T-helper 2 cell treated with Interferon-gamma antibody and Interleukin-4, amounts not matched to agents 5 μg/mL and 100 μg/mL, for 36 hours (primary cell): Measurements from ENCODE around the gene NUCKS1.

Source experiments
- DNase-seq: peaks from one replicate; pipeline ENCODE4 v3.0.0; 2021; ENCODE audit warnings: low spot score
- H3K27ac Mint-ChIP-seq: one replicate; pipeline ENCODE4 v1.8.0; 2021; ENCODE audit warnings: mild to moderate bottlenecking, mixed read lengths
- H3K27me3 Mint-ChIP-seq: one replicate; pipeline ENCODE4 v1.8.0; 2021; ENCODE audit warnings: low read depth, mixed read lengths
- H3K36me3 Mint-ChIP-seq: one replicate; pipeline ENCODE4 v1.8.0; 2021; ENCODE audit warnings: low read depth, mixed read lengths
- H3K4me1 Mint-ChIP-seq: one replicate; pipeline ENCODE4 v1.8.0; 2021; ENCODE audit warnings: low read depth, mixed read lengths
- H3K4me3 Mint-ChIP-seq: one replicate; pipeline ENCODE4 v1.8.0; 2022; ENCODE audit warnings: mild to moderate bottlenecking, moderate library complexity, mixed read lengths
- H3K9me3 Mint-ChIP-seq: one replicate; pipeline ENCODE4 v1.8.0; 2021; ENCODE audit warnings: mixed read lengths

The NUCKS1 gene

GRCh38 chr1:205763980-205764379 is 14.0 kb upstream of the NUCKS1 start:
- no peak for DNase-seq
- no peak overlapping the region for H3K27ac Mint-ChIP-seq

GRCh38 chr1:205760606-205761005 is 10.6 kb upstream of the NUCKS1 start:
- no peak overlapping the region for H3K4me3 Mint-ChIP-seq
- no peak for DNase-seq
- H3K9me3 Mint-ChIP-seq = no peaks in the 10 kb centered on the region
- H3K36me3 Mint-ChIP-seq = peaks cover 1% of the 10 kb centered on the region
- no peaks in the 10 kb centered on the region for H3K4me1 Mint-ChIP-seq
- H3K27ac Mint-ChIP-seq = no peak overlapping the region
- H3K27me3 Mint-ChIP-seq = peaks cover 4% of the 10 kb centered on the region

More at GRCh38 chr1:205763980-205764379, 14.0 kb upstream of the NUCKS1 start:
- H3K9me3 Mint-ChIP-seq = no peaks in the 10 kb centered on the region
- no peaks in the 10 kb centered on the region for H3K4me1 Mint-ChIP-seq
- H3K36me3 Mint-ChIP-seq = peaks cover 17% of the 10 kb centered on the region
- H3K4me3 Mint-ChIP-seq = no peak overlapping the region
- H3K27me3 Mint-ChIP-seq = no peaks in the 10 kb centered on the region

GRCh38 chr1:205756552-205756951 is 6.6 kb upstream of the NUCKS1 start:
- H3K27me3 Mint-ChIP-seq = peaks cover 7% of the 10 kb centered on the region
- H3K27ac Mint-ChIP-seq = no peak overlapping the region
- peaks cover 1% of the 10 kb centered on the region for H3K36me3 Mint-ChIP-seq

GRCh38 chr1:205754857-205755256 is 4.9 kb upstream of the NUCKS1 start:
- H3K27ac Mint-ChIP-seq = no peak overlapping the region
- no peaks in the 10 kb centered on the region for H3K9me3 Mint-ChIP-seq
- H3K36me3 Mint-ChIP-seq = peaks cover 4% of the 10 kb centered on the region
- no peak for DNase-seq
- peaks cover 11% of the 10 kb centered on the region for H3K4me1 Mint-ChIP-seq
- no peak overlapping the region for H3K4me3 Mint-ChIP-seq
- peaks cover 7% of the 10 kb centered on the region for H3K27me3 Mint-ChIP-seq

More at GRCh38 chr1:205756552-205756951, 6.6 kb upstream of the NUCKS1 start:
- H3K4me1 Mint-ChIP-seq = no peaks in the 10 kb centered on the region
- no peak for DNase-seq
- no peak overlapping the region for H3K4me3 Mint-ChIP-seq
- no peaks in the 10 kb centered on the region for H3K9me3 Mint-ChIP-seq

GRCh38 chr1:205751036-205751651 is 1.2 kb upstream of the NUCKS1 start:
- Mint-ChIP-seq H3K27ac (peak overlapping the region; percentile 99), H3K9me3 (no peaks in the 10 kb centered on the region), H3K4me3 (peak overlapping the region; percentile 93), H3K36me3 (peaks cover 23% of the 10 kb centered on the region), H3K4me1 (peaks cover 28% of the 10 kb centered on the region), H3K27me3 (peaks cover 5% of the 10 kb centered on the region)
- no peak for DNase-seq

- peaks cover under 1% of the 10 kb centered on the region for H3K27me3 Mint-ChIP-seq
- peaks cover 39% of the 10 kb centered on the region for H3K4me1 Mint-ChIP-seq
- peak overlapping the region; percentile 99 for H3K27ac Mint-ChIP-seq
- peak; percentile 97 for DNase-seq
- H3K4me3 Mint-ChIP-seq = peak overlapping the region; percentile 98
- H3K9me3 Mint-ChIP-seq = no peaks in the 10 kb centered on the region
- peaks cover 24% of the 10 kb centered on the region for H3K36me3 Mint-ChIP-seq
Observed at GRCh38 chr1:205749234-205750137, 496 bp downstream of the NUCKS1 start.

GRCh38 chr1:205748403-205749233 is 1.4 kb downstream of the NUCKS1 start:
- H3K36me3 Mint-ChIP-seq = peaks cover 24% of the 10 kb centered on the region
- peak; percentile 58 for DNase-seq
- H3K9me3 Mint-ChIP-seq = no peaks in the 10 kb centered on the region
- peaks cover 42% of the 10 kb centered on the region for H3K4me1 Mint-ChIP-seq
- H3K4me3 Mint-ChIP-seq = peak overlapping the region; percentile 98
- no peaks in the 10 kb centered on the region for H3K27me3 Mint-ChIP-seq
- H3K27ac Mint-ChIP-seq = peak overlapping the region; percentile 90

- Mint-ChIP-seq H3K9me3 (no peaks in the 10 kb centered on the region), H3K36me3 (peaks cover 27% of the 10 kb centered on the region), H3K27ac (no peak overlapping the region), H3K4me1 (peaks cover 44% of the 10 kb centered on the region), H3K27me3 (no peaks in the 10 kb centered on the region), H3K4me3 (peak overlapping the region; percentile 16)
- no peak for DNase-seq
Observed at GRCh38 chr1:205746757-205747412, 3.1 kb downstream of the NUCKS1 start.

- Mint-ChIP-seq H3K36me3 (peaks cover 27% of the 10 kb centered on the region), H3K27ac (no peak overlapping the region)
Observed at GRCh38 chr1:205744403-205744802, 5.6 kb downstream of the NUCKS1 start.

GRCh38 chr1:205743977-205744376 is 6.0 kb downstream of the NUCKS1 start:
- peaks cover 37% of the 10 kb centered on the region for H3K4me1 Mint-ChIP-seq
- no peaks in the 10 kb centered on the region for H3K9me3 Mint-ChIP-seq
- peaks cover 30% of the 10 kb centered on the region for H3K36me3 Mint-ChIP-seq
- no peak overlapping the region for H3K27ac Mint-ChIP-seq
- no peaks in the 10 kb centered on the region for H3K27me3 Mint-ChIP-seq
- H3K4me3 Mint-ChIP-seq = no peak overlapping the region
- DNase-seq = no peak

More at GRCh38 chr1:205744403-205744802, 5.6 kb downstream of the NUCKS1 start:
- Mint-ChIP-seq H3K4me1 (peaks cover 37% of the 10 kb centered on the region), H3K27me3 (no peaks in the 10 kb centered on the region), H3K4me3 (no peak overlapping the region), H3K9me3 (no peaks in the 10 kb centered on the region)
- DNase-seq = no peak

- H3K4me1 Mint-ChIP-seq = peaks cover 27% of the 10 kb centered on the region
- H3K27me3 Mint-ChIP-seq = no peaks in the 10 kb centered on the region
- no peaks in the 10 kb centered on the region for H3K9me3 Mint-ChIP-seq
- peaks cover 23% of the 10 kb centered on the region for H3K36me3 Mint-ChIP-seq
- DNase-seq = no peak
- H3K27ac Mint-ChIP-seq = peak overlapping the region; percentile 15
- no peak overlapping the region for H3K4me3 Mint-ChIP-seq
Observed at GRCh38 chr1:205741681-205742080, 8.3 kb downstream of the NUCKS1 start.

- Mint-ChIP-seq H3K4me3 (no peak overlapping the region), H3K36me3 (peaks cover 28% of the 10 kb centered on the region), H3K27ac (no peak overlapping the region), H3K9me3 (no peaks in the 10 kb centered on the region), H3K4me1 (peaks cover 13% of the 10 kb centered on the region), H3K27me3 (no peaks in the 10 kb centered on the region)
- no peak for DNase-seq
Observed at GRCh38 chr1:205739348-205740160, 10.4 kb downstream of the NUCKS1 start.

GRCh38 chr1:205735218-205735617 is 14.8 kb downstream of the NUCKS1 start:
- no peaks in the 10 kb centered on the region for H3K27me3 Mint-ChIP-seq
- no peak overlapping the region for H3K4me3 Mint-ChIP-seq
- H3K4me1 Mint-ChIP-seq = peaks cover 16% of the 10 kb centered on the region
- H3K27ac Mint-ChIP-seq = no peak overlapping the region
- no peak for DNase-seq
- peaks cover 39% of the 10 kb centered on the region for H3K36me3 Mint-ChIP-seq
- H3K9me3 Mint-ChIP-seq = no peaks in the 10 kb centered on the region
